ENCODE results near the gene E2F3. TPM values are rescaled to one million over a fixed set of nuclear protein-coding genes. Genes with fewer than 3 reads are reported as not detected.

The E2F3 gene
- total RNA-seq, 1 experiment from 2014 or later, result 27.1 TPM

- TF ChIP-seq CTCF (IDR thresholded peaks at IDR 0.05 in 2 of 3, conservative IDR thresholded peaks at IDR 0.05 in 1 of 3; ENCODE audit: borderline replicate concordance in 1 of 3, insufficient read depth in 1 of 3, low read depth in 2 of 3, low read length in 2 of 3) (no peak), SRF (IDR thresholded peaks at IDR 0.05; ENCODE audit: low read depth) (no peak), CBX3 (IDR thresholded peaks at IDR 0.05; ENCODE audit: low read depth) (no peak), ATF3 (IDR thresholded peaks at IDR 0.05) (no peak), ZBTB33 (IDR thresholded peaks at IDR 0.05; ENCODE audit: extremely low read depth, insufficient replicate concordance, low read length) (no peak), POLR2AphosphoS5 (IDR thresholded peaks at IDR 0.05; ENCODE audit: low read depth, low read length) (no peak)
Measured at GRCh38 chr6:20433929-20434328, 32.2 kb downstream of the E2F3 start (continued).

GRCh38 chr6:20434766-20435165 is 33.1 kb downstream of the E2F3 start:
- intact Hi-C loops (cut with micrococcal nuclease), result no loop called here
- peaks cover 91% of the 10 kb centered on the region for H3K79me2 ChIP-seq (ENCODE audit: insufficient read depth, low read length)
- no peaks in the 10 kb centered on the region for H3K27me3 ChIP-seq (ENCODE audit: insufficient read depth, low read length)
- no peaks in the 10 kb centered on the region for H3K4me1 ChIP-seq (ENCODE audit: control insufficient read depth in 1 of 2, insufficient read depth in 2 of 2, low read length in 2 of 2)
- ATAC-seq, result no peak
- no peak overlapping the region for H3K9ac ChIP-seq (ENCODE audit: low read length)
- TF ChIP-seq FOSL1 (IDR thresholded peaks at IDR 0.05; ENCODE audit: low read depth), result no peak
- no peak for TF ChIP-seq EZH2phosphoT487 (IDR thresholded peaks at IDR 0.05; ENCODE audit: borderline replicate concordance)
- no peak for TF ChIP-seq MAX (IDR thresholded peaks at IDR 0.05)
- TF ChIP-seq ZBTB33 (IDR thresholded peaks at IDR 0.05; ENCODE audit: extremely low read depth, insufficient replicate concordance, low read length), result no peak
- TF ChIP-seq CEBPB (IDR thresholded peaks at IDR 0.05; ENCODE audit: low read depth), result no peak
- no peak for TF ChIP-seq SP1 (IDR thresholded peaks at IDR 0.05; ENCODE audit: low read depth)
- TF ChIP-seq YY1 (IDR thresholded peaks at IDR 0.05; ENCODE audit: extremely low read depth, insufficient replicate concordance, low read depth, low read length), result no peak
- peaks cover 9% of the 10 kb centered on the region; the same call in 1 of the 2 replicates for H4K20me1 ChIP-seq (ENCODE audit: insufficient read depth)
- no peak overlapping the region for H2AFZ ChIP-seq (ENCODE audit: low read depth, low read length, poor library complexity, severe bottlenecking)
- DNase-seq (ENCODE audit: low read depth, low spot score), result no peak
- no peaks in the 10 kb centered on the region for H3K9me2 ChIP-seq (ENCODE audit: insufficient read depth)
- RAD21 ChIA-PET (ENCODE audit: low non-redundant PET in 1 of 2, low total read pairs in 2 of 2, uncharacterized antibody in 2 of 2, unreplicated experiment in 2 of 2), result no interaction called here
- BruUV-seq (replicated peaks), result no TSS peak
- H3K9me3 ChIP-seq (ENCODE audit: control insufficient read depth in 1 of 2, insufficient read depth in 1 of 2, low read depth in 1 of 2, low read length in 2 of 2), result no peaks in the 10 kb centered on the region
- no peak overlapping the region for H3K4me2 ChIP-seq (ENCODE audit: low read length)
- peaks cover 2 to 10% of the 10 kb centered on the region in 2 experiments; a peak in 1 of 4 replicates for H3K36me3 ChIP-seq (ENCODE audit: control insufficient read depth in 1 of 2, insufficient read depth in 2 of 2, low read length in 2 of 2)
- no peak overlapping the region for H3K4me3 ChIP-seq (replicated peaks in 1 of 2; ENCODE audit: low read depth in 1 of 2, low read length in 2 of 2)
- no peak overlapping the region for H3K27ac ChIP-seq (ENCODE audit: low read depth, low read length)
- CTCF ChIA-PET, result no interaction called here
- POLR2A ChIA-PET, result no interaction called here
